ENCODE data around the gene PLXND1. TPM values are rescaled to one million over a fixed set of nuclear protein-coding genes. Genes with fewer than 3 reads are reported as not detected.

PLXND1 gene
- total RNA-seq, 1 donor from 2014 or later, result 9.0 TPM

DNA sequence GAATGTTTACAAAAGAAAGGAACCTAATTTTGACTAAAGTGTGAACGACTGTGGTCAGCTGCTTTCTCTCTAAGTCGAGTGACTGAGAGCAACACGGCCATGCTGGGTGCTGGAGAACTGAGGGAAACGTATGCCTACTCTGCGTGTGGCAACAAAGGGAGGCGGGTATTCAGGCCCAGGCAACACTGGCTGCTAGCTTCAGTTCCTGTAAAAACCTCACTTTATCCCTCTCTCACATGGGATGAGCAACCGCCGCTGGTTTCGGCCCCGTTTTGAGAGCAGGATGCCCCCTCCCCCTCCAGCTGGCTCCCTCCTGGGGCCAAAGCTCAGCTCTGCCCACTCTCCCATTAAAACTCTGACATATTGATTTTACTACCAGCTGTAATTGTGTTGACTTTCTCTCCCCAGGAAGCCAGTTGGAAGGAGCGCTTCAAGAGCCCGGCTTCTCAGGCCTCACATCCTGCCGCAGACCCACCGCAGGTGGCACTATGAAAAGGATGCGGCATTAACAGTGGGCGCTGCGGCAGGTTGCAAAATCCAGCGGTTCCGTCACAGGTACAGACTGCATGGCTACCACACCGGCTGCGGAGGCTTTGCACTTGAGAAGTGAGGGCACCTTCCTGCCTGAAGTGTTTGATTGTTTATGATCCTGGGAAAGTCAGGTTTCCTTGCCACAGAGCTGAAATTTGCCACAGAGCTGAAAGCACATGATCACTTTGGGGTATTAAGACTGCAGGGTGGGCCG, 12.7 kb downstream of the PLXND1 start:
- Histone ChIP-seq H3K4me2 (peak overlapping the region; percentile 64), H3K4me3 (no peak overlapping the region), H2AFZ (replicated peaks) (no peak overlapping the region), H3K9me3 (ENCODE audit: low read depth) (no peaks in the 10 kb centered on the region), H3K79me2 (ENCODE audit: low read depth) (no peaks in the 10 kb centered on the region), H3F3A (ENCODE audit: low read depth) (peaks cover 57% of the 10 kb centered on the region), H3K27me3 (no peaks in the 10 kb centered on the region), H3K27ac (no peak overlapping the region), H4K20me1 (ENCODE audit: low read depth) (peaks cover 6% of the 10 kb centered on the region), H3K4me1 (peaks cover 52% of the 10 kb centered on the region), H3K9ac (no peak overlapping the region), H3K36me3 (no peaks in the 10 kb centered on the region)
- Mint-ChIP-seq H3K27me3 (ENCODE audit: insufficient read depth, low read depth) (peaks cover 15% of the 10 kb centered on the region), H3K36me3 (no peaks in the 10 kb centered on the region), H3K4me1 (peaks cover 78% of the 10 kb centered on the region), H3K27ac (peak overlapping the region; percentile 86), H3K9me3 (no peaks in the 10 kb centered on the region), H3K4me3 (peak overlapping the region; percentile 69)
- DNase-seq (ENCODE audit: low spot score), result peak; percentile 52
- TF ChIP-seq EZH2phosphoT487 (IDR thresholded peaks at IDR 0.05), result no peak
- no peak for TF ChIP-seq EZH2 (IDR thresholded peaks at IDR 0.05)
- TF ChIP-seq, protein P1, sequence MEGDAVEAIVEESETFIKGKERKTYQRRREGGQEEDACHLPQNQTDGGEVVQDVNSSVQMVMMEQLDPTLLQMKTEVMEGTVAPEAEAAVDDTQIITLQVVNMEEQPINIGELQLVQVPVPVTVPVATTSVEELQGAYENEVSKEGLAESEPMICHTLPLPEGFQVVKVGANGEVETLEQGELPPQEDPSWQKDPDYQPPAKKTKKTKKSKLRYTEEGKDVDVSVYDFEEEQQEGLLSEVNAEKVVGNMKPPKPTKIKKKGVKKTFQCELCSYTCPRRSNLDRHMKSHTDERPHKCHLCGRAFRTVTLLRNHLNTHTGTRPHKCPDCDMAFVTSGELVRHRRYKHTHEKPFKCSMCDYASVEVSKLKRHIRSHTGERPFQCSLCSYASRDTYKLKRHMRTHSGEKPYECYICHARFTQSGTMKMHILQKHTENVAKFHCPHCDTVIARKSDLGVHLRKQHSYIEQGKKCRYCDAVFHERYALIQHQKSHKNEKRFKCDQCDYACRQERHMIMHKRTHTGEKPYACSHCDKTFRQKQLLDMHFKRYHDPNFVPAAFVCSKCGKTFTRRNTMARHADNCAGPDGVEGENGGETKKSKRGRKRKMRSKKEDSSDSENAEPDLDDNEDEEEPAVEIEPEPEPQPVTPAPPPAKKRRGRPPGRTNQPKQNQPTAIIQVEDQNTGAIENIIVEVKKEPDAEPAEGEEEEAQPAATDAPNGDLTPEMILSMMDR (IDR thresholded peaks at IDR 0.05), result no peak

DNA sequence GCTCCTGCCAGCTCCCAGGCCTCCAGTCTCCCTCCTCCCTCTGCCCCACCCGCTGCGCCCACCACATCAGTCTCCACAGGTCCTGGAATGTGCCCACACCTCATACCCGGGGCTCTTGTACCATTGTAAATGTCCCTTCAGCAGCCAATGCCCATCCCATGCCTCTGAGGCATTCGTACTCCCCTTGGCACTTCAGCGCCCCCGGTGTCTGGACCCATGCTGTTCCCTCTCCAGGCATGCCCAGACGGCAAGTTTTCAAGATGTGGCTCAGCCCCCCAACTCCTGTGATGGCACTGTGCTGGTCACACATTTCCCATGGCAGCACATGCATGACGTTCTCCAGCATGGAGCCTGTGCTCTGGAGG, 13.3 kb downstream of the PLXND1 start:
- no peak overlapping the region for H3K4me3 ChIP-seq

DNA sequence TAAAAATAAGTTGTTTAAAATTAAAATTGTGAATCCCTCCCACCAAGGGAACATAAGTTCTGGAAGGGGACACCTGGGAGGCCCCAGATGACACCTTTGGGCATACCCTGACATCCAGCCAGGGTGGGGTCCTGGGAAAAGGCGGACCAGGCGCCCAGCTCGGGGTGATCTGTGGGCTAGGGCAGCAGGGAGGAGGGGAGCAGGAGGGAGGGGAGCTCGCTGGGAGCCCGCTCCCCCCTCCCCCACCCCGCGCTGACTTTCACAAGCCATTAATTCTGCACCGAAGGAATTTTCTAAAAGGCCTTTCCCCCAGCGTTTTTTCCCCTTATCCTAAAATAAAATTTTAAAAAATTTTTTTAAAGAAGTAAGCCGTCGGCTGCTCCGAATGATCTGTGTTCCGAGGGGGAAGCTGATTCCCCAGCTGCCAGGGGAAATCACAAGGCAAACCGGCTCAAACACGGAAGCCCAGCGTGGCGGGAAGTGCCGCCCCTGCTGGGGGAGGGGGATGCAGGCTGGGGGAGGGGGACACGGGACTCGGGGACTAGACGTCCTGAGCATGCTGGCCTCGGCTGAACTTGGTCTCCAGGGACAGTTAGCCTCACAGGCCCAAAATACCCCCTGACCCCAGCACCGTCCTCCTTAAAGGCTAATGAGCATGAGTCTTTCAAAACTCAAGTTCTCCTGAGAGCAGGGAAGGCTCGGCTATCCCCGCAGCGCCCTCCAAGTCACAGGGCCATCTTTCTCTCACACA, 13.9 kb downstream of the PLXND1 start:
- TF ChIP-seq, protein P1 (IDR thresholded peaks at IDR 0.05), result no peak
- no peak for TF ChIP-seq EZH2 (IDR thresholded peaks at IDR 0.05)
- no peak for TF ChIP-seq EZH2phosphoT487 (IDR thresholded peaks at IDR 0.05)
- no peak overlapping the region for H3K27ac ChIP-seq
- H3K79me2 ChIP-seq (ENCODE audit: low read depth), result no peaks in the 10 kb centered on the region

More for the DNA sequence above, 13.3 kb downstream of the PLXND1 start:
- peaks cover 6% of the 10 kb centered on the region for H4K20me1 ChIP-seq (ENCODE audit: low read depth)
- Mint-ChIP-seq H3K4me3 (peak overlapping the region; percentile 69), H3K9me3 (no peaks in the 10 kb centered on the region), H3K4me1 (peaks cover 74% of the 10 kb centered on the region), H3K27ac (peak overlapping the region; percentile 86), H3K36me3 (no peaks in the 10 kb centered on the region), H3K27me3 (ENCODE audit: insufficient read depth, low read depth) (peaks cover 13% of the 10 kb centered on the region)
- no peaks in the 10 kb centered on the region for H3K27me3 ChIP-seq
- no peak overlapping the region for H3K27ac ChIP-seq
- no peaks in the 10 kb centered on the region for H3K9me3 ChIP-seq (ENCODE audit: low read depth)
- H2AFZ ChIP-seq (replicated peaks), result peak overlapping the region; percentile 10
- no peak overlapping the region for H3K9ac ChIP-seq
- peaks cover 52% of the 10 kb centered on the region for H3F3A ChIP-seq (ENCODE audit: low read depth)
- TF ChIP-seq EZH2 (IDR thresholded peaks at IDR 0.05) (no peak), EZH2phosphoT487 (IDR thresholded peaks at IDR 0.05) (no peak)
- TF ChIP-seq, protein P1 (IDR thresholded peaks at IDR 0.05), result no peak
- H3K36me3 ChIP-seq, result no peaks in the 10 kb centered on the region
- DNase-seq (ENCODE audit: low spot score), result no peak
- peak overlapping the region; percentile 71 for H3K4me2 ChIP-seq
- H3K4me1 ChIP-seq, result peaks cover 51% of the 10 kb centered on the region
- H3K79me2 ChIP-seq (ENCODE audit: low read depth), result no peaks in the 10 kb centered on the region

More for the DNA sequence above, 13.9 kb downstream of the PLXND1 start:
- H2AFZ ChIP-seq (replicated peaks), result peak overlapping the region; percentile 10
- H3K9me3 Mint-ChIP-seq, result no peaks in the 10 kb centered on the region
- peak overlapping the region; percentile 71 for H3K4me2 ChIP-seq
- peaks cover 45% of the 10 kb centered on the region for H3F3A ChIP-seq (ENCODE audit: low read depth)
- H3K27ac Mint-ChIP-seq, result peak overlapping the region; percentile 86
- peaks cover 13% of the 10 kb centered on the region for H3K27me3 Mint-ChIP-seq (ENCODE audit: insufficient read depth, low read depth)
- peak overlapping the region; percentile 32 for H3K4me3 ChIP-seq
- H3K4me3 Mint-ChIP-seq, result peak overlapping the region; percentile 69
- H3K27me3 ChIP-seq, result no peaks in the 10 kb centered on the region
- H3K9me3 ChIP-seq (ENCODE audit: low read depth), result no peaks in the 10 kb centered on the region
- peaks cover 72% of the 10 kb centered on the region for H3K4me1 Mint-ChIP-seq
- H3K9ac ChIP-seq, result no peak overlapping the region
- H4K20me1 ChIP-seq (ENCODE audit: low read depth), result peaks cover 5% of the 10 kb centered on the region
- H3K36me3 ChIP-seq, result no peaks in the 10 kb centered on the region
- peaks cover 44% of the 10 kb centered on the region for H3K4me1 ChIP-seq
- H3K36me3 Mint-ChIP-seq, result no peaks in the 10 kb centered on the region
- DNase-seq (ENCODE audit: low spot score), result peak; percentile 62

All from neural progenitor cell (in vitro differentiated cells).